ENCODE results near the gene TESMIN. TPM values are rescaled to one million over a fixed set of nuclear protein-coding genes. Genes with fewer than 3 reads are reported as not detected.

TESMIN gene
- total RNA-seq, 1 experiment from 2014 or later: 24.8 TPM

DNA sequence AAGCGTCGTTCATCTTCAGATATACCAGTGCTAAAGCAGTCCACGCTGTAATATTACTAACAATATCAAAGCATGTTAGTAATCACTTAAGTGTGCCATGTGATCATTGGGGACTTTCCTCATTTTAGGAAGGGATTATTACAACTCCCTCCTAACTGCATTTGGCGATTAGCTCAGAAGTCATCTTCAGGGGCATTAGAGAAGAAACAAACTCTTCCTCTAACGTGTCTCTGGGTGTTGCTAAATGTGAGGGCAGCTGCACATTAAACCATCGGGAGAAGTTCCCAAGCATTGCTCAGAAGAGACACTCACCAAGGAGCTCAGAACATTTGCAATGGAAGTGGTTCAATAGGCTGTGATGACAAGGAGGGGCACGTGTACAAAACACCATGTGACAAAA lies 17.2 kb downstream of the TESMIN start:
- Histone ChIP-seq H3K36me3 (ENCODE audit: control insufficient read depth in 1 of 2, insufficient read depth in 2 of 2, low read length in 2 of 2) (no peaks in the 10 kb centered on the region), H3K27me3 (ENCODE audit: insufficient read depth, low read length) (no peaks in the 10 kb centered on the region), H3K4me2 (ENCODE audit: low read length) (no peak overlapping the region), H3K79me2 (ENCODE audit: insufficient read depth, low read length) (no peaks in the 10 kb centered on the region), H4K20me1 (ENCODE audit: insufficient read depth) (no peaks in the 10 kb centered on the region), H3K9me3 (ENCODE audit: control insufficient read depth in 1 of 2, insufficient read depth in 1 of 2, low read depth in 1 of 2, low read length in 2 of 2) (no peaks in the 10 kb centered on the region), H3K4me3 (replicated peaks in 1 of 2; ENCODE audit: low read depth in 1 of 2, low read length in 2 of 2) (no peak overlapping the region), H3K4me1 (ENCODE audit: control insufficient read depth in 1 of 2, insufficient read depth in 2 of 2, low read length in 2 of 2) (no peaks in the 10 kb centered on the region), H3K9ac (ENCODE audit: low read length) (no peak overlapping the region), H3K27ac (ENCODE audit: low read depth, low read length) (no peak overlapping the region), H2AFZ (ENCODE audit: low read depth, low read length, poor library complexity, severe bottlenecking) (no peak overlapping the region), H3K9me2 (ENCODE audit: insufficient read depth) (no peaks in the 10 kb centered on the region)
- TF ChIP-seq, protein P1, sequence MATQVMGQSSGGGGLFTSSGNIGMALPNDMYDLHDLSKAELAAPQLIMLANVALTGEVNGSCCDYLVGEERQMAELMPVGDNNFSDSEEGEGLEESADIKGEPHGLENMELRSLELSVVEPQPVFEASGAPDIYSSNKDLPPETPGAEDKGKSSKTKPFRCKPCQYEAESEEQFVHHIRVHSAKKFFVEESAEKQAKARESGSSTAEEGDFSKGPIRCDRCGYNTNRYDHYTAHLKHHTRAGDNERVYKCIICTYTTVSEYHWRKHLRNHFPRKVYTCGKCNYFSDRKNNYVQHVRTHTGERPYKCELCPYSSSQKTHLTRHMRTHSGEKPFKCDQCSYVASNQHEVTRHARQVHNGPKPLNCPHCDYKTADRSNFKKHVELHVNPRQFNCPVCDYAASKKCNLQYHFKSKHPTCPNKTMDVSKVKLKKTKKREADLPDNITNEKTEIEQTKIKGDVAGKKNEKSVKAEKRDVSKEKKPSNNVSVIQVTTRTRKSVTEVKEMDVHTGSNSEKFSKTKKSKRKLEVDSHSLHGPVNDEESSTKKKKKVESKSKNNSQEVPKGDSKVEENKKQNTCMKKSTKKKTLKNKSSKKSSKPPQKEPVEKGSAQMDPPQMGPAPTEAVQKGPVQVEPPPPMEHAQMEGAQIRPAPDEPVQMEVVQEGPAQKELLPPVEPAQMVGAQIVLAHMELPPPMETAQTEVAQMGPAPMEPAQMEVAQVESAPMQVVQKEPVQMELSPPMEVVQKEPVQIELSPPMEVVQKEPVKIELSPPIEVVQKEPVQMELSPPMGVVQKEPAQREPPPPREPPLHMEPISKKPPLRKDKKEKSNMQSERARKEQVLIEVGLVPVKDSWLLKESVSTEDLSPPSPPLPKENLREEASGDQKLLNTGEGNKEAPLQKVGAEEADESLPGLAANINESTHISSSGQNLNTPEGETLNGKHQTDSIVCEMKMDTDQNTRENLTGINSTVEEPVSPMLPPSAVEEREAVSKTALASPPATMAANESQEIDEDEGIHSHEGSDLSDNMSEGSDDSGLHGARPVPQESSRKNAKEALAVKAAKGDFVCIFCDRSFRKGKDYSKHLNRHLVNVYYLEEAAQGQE (IDR thresholded peaks at IDR 0.05; ENCODE audit: low read depth): no peak
- TF ChIP-seq POLR2AphosphoS5 (IDR thresholded peaks at IDR 0.05; ENCODE audit: low read depth, low read length) (no peak), SRF (IDR thresholded peaks at IDR 0.05; ENCODE audit: low read depth) (no peak), EGR1 (IDR thresholded peaks at IDR 0.05; ENCODE audit: low read depth) (no peak), RAD21 (IDR thresholded peaks at IDR 0.05; ENCODE audit: low read depth) (no peak), ELF1 (IDR thresholded peaks at IDR 0.05; ENCODE audit: borderline replicate concordance, low read depth) (no peak), SP1 (IDR thresholded peaks at IDR 0.05; ENCODE audit: low read depth) (no peak), YY1 (IDR thresholded peaks at IDR 0.05; ENCODE audit: extremely low read depth, insufficient replicate concordance, low read depth, low read length) (no peak), SIN3A (IDR thresholded peaks at IDR 0.05; ENCODE audit: low read depth) (no peak), ZFX (IDR thresholded peaks at IDR 0.05) (no peak)
- TF ChIP-seq, protein P2, sequence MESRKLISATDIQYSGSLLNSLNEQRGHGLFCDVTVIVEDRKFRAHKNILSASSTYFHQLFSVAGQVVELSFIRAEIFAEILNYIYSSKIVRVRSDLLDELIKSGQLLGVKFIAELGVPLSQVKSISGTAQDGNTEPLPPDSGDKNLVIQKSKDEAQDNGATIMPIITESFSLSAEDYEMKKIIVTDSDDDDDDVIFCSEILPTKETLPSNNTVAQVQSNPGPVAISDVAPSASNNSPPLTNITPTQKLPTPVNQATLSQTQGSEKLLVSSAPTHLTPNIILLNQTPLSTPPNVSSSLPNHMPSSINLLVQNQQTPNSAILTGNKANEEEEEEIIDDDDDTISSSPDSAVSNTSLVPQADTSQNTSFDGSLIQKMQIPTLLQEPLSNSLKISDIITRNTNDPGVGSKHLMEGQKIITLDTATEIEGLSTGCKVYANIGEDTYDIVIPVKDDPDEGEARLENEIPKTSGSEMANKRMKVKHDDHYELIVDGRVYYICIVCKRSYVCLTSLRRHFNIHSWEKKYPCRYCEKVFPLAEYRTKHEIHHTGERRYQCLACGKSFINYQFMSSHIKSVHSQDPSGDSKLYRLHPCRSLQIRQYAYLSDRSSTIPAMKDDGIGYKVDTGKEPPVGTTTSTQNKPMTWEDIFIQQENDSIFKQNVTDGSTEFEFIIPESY (IDR thresholded peaks at IDR 0.05; ENCODE audit: extremely low read depth, insufficient replicate concordance, low read length): no peak
- TF ChIP-seq, protein P3, sequence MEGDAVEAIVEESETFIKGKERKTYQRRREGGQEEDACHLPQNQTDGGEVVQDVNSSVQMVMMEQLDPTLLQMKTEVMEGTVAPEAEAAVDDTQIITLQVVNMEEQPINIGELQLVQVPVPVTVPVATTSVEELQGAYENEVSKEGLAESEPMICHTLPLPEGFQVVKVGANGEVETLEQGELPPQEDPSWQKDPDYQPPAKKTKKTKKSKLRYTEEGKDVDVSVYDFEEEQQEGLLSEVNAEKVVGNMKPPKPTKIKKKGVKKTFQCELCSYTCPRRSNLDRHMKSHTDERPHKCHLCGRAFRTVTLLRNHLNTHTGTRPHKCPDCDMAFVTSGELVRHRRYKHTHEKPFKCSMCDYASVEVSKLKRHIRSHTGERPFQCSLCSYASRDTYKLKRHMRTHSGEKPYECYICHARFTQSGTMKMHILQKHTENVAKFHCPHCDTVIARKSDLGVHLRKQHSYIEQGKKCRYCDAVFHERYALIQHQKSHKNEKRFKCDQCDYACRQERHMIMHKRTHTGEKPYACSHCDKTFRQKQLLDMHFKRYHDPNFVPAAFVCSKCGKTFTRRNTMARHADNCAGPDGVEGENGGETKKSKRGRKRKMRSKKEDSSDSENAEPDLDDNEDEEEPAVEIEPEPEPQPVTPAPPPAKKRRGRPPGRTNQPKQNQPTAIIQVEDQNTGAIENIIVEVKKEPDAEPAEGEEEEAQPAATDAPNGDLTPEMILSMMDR (IDR thresholded peaks at IDR 0.05 in 2 of 3, conservative IDR thresholded peaks at IDR 0.05 in 1 of 3; ENCODE audit: borderline replicate concordance in 1 of 3, insufficient read depth in 1 of 3, low read depth in 2 of 3, low read length in 2 of 3): no peak
- CTCF ChIA-PET: no interaction called here
- intact Hi-C loops (cut with micrococcal nuclease): no loop called here
- RAD21 ChIA-PET (ENCODE audit: low non-redundant PET in 1 of 2, low total read pairs in 2 of 2, uncharacterized antibody in 2 of 2, unreplicated experiment in 2 of 2): no interaction called here
- DNase-seq (ENCODE audit: low read depth, low spot score) (no peak), ATAC-seq (no peak)
- POLR2A ChIA-PET: no interaction called here
- BruUV-seq (replicated peaks): no TSS peak
